ENCODE data around the gene EGLN3.

DNA sequence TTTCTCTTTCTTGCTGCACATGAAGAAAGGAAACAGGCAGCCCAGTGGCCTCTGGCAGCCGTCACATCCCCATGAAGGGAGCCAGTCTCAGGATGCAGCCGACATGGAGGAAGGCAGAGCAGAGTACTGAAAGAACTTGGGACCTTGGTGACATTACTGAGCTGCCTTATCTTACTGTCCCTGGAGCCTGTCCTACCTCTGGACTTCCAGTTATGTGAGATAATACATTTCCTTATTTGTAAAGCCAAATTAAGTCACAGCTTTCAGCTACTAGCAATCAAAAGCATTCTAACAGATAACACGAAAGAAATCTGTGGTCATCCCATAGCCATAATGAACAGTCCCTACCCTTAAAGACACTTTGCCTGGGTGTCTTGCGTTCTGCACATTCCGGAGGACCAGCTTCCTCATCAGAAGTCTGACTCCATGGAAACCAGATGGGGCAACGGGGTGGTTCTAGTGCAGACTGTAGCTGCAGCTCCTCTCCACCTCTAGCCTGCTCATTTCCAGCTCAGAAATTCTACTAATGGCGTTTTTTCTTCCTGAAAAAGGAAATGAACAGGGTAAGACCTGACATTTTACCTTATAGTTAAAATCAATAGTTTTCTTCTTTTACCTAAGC is 7.8 kb upstream of the EGLN3 start:
- TF ChIP-seq, protein P1, sequence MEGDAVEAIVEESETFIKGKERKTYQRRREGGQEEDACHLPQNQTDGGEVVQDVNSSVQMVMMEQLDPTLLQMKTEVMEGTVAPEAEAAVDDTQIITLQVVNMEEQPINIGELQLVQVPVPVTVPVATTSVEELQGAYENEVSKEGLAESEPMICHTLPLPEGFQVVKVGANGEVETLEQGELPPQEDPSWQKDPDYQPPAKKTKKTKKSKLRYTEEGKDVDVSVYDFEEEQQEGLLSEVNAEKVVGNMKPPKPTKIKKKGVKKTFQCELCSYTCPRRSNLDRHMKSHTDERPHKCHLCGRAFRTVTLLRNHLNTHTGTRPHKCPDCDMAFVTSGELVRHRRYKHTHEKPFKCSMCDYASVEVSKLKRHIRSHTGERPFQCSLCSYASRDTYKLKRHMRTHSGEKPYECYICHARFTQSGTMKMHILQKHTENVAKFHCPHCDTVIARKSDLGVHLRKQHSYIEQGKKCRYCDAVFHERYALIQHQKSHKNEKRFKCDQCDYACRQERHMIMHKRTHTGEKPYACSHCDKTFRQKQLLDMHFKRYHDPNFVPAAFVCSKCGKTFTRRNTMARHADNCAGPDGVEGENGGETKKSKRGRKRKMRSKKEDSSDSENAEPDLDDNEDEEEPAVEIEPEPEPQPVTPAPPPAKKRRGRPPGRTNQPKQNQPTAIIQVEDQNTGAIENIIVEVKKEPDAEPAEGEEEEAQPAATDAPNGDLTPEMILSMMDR (IDR thresholded peaks at IDR 0.05; ENCODE audit: borderline replicate concordance, extremely low read depth, low read length, poor library complexity, severe bottlenecking) = no peak
- no peak for TF ChIP-seq EZH2 (IDR thresholded peaks at IDR 0.05; ENCODE audit: borderline replicate concordance, low read depth, low read length, severe bottlenecking)
